Upper lobe of left lung (tissue), 6 donors: ENCODE data around the gene PLTP. TPM values are rescaled to one million over a fixed set of nuclear protein-coding genes. Genes with fewer than 3 reads are reported as not detected.
A peak's percentile ranks its signal among the peaks of the same experiment; 100 is the strongest.

ENCODE experiments used
- ATAC-seq, 2 donors: fragments of 200-7000 bp; cut with Tn5 transposase; one replicate each; pipeline ENCODE4 v1.9.1; 2022; ENCODE audit warnings: mild to moderate bottlenecking in 2 of 2, moderate library complexity in 2 of 2; ENCODE audit not compliant: low FRiP score in 2 of 2
- DNase-seq, 2 donors: peaks; one replicate each; pipeline ENCODE4 v3.0.0-alpha.2; 2019 to 2020
- H3K27ac ChIP-seq, 4 donors: fragments of 200-600 bp; sonication (generic); one replicate each; pipeline ENCODE4 v1.5.1; 2016 to 2019
- H3K27me3 ChIP-seq, 4 donors: fragments of 200-600 bp; sonication (generic); one replicate each; pipeline ENCODE4 v1.5.1; 2017 to 2019
- H3K36me3 ChIP-seq, 4 donors: fragments of 200-600 bp; sonication (generic); one replicate each; pipeline ENCODE4 v1.5.1; 2016 to 2019
- H3K4me1 ChIP-seq, 4 donors: fragments of 200-600 bp; sonication (generic); one replicate each; pipeline ENCODE4 v1.5.1; 2018 to 2019
- H3K4me3 ChIP-seq, 4 donors: fragments of 200-600 bp; sonication (generic); one replicate each; pipeline ENCODE4 v1.5.1; 2017 to 2019; ENCODE audit warnings: mild to moderate bottlenecking in 2 of 4, moderate library complexity in 1 of 4
- H3K9me3 ChIP-seq, 4 donors: fragments of 200-600 bp; sonication (generic); one replicate each; pipeline ENCODE4 v1.5.1; 2018 to 2019
- EP300 ChIP-seq, 4 donors: sonication (generic); formaldehyde crosslinking; IDR thresholded peaks; one replicate each; pipeline ENCODE4 v1.5.1; 2017; ENCODE audit warnings: antibody characterized with exemption in 4 of 4, control low read depth in 2 of 4
- POLR2A ChIP-seq, 4 donors: fragments of 450-650 bp; IDR thresholded peaks; one replicate each; pipeline ENCODE4 v1.5.1; 2016 to 2017; ENCODE audit warnings: antibody characterized with exemption in 4 of 4, mild to moderate bottlenecking in 2 of 4
- POLR2AphosphoS5 ChIP-seq, 2 donors: sonication (generic); formaldehyde crosslinking; IDR thresholded peaks; one replicate each; pipeline ENCODE4 v1.5.1; 2017; ENCODE audit warnings: antibody characterized with exemption in 2 of 2
- WGBS, 2 donors: methylation state at CpG; one replicate each; pipeline ENCODE4 v1.1.5; 2017 to 2018; 5-methylcytosine and 5-hydroxymethylcytosine counted together
- total RNA-seq, 6 donors: library from RNA; depleted of rRNA in 4 of 6; stranded (reverse); fragments of >200 nt in 4 of 6; gene quantifications; one replicate each; pipeline versions ENCODE4 v1.1.0 to v1.2.1, GENCODE V29; 2016 to 2021
- TF ChIP-seq, protein P1 (sequence below), 6 experiments: fragments of 450-650 bp in 4 of 6; fragments of 200-600 bp in 2 of 6; sonication (generic) in 2 of 6; IDR thresholded peaks; one replicate each; pipeline ENCODE4 v1.5.1; 2016 to 2019; ENCODE audit warnings: antibody characterized with exemption in 6 of 6
- donor health status: DM: no; HTN: no; CAD: no; lungs with moderate emphysema.
- donor health status: DM: no; HTN: yes; CAD: no; lungs with severe emphysema.

Gene PLTP
- total RNA-seq, 6 donors from 2014 or later, result 28.9 to 169 (median 57.8) TPM

DNA sequence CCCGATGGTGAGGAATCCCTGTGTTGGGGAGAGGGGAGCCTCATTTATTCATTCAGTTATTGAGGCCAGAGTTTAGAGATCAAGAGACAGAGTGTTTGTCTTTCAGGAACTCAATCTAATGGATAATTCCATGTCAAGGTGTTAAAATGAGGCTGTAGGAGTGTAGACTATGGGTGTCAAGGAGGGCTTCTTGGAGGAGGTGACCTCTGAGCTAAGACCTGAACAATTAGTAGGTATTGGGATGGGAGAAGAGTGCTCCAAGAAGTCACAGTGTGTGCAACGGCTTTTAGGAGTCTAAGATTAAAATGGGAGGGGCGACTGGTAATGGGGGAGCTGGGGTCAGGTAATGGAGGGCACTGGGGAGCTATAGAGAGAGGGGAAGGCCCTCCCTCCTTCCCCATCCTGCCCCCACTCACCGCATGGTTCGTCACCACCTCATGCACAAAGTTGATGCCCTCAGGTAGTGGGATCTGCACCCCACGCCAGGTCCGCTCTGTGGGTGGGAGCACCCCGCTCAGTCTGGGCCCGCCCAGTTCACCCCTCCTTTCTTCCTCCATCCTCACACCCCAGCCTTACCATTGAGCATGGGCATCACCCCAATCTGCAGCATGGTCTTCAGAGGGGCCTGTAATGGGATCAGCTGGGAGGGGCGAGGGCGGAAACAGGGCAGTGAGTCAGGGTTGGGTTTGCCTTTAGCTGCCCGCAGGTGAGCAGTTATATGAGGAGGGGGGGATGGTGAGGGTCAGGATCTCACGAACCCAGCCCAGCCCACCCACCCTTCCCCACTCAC is 12.7 kb downstream of the PLTP start:
- no peaks in the 10 kb centered on the region for H3K27me3 ChIP-seq
- ATAC-seq (no peak), DNase-seq (no peak)
- no peaks in the 10 kb centered on the region for H3K4me1 ChIP-seq
- no peaks in the 10 kb centered on the region for H3K9me3 ChIP-seq
- 83 to 96% methylated on average over 8 to 13 of the region's 13 CpGs for WGBS, 2 donors
- TF ChIP-seq EP300 (IDR thresholded peaks at IDR 0.05), result no peak
- TF ChIP-seq POLR2A (IDR thresholded peaks at IDR 0.05), result peak in 1 of 4 donors; percentile 6
- no peak for TF ChIP-seq POLR2AphosphoS5 (IDR thresholded peaks at IDR 0.05)
- TF ChIP-seq, protein P1, sequence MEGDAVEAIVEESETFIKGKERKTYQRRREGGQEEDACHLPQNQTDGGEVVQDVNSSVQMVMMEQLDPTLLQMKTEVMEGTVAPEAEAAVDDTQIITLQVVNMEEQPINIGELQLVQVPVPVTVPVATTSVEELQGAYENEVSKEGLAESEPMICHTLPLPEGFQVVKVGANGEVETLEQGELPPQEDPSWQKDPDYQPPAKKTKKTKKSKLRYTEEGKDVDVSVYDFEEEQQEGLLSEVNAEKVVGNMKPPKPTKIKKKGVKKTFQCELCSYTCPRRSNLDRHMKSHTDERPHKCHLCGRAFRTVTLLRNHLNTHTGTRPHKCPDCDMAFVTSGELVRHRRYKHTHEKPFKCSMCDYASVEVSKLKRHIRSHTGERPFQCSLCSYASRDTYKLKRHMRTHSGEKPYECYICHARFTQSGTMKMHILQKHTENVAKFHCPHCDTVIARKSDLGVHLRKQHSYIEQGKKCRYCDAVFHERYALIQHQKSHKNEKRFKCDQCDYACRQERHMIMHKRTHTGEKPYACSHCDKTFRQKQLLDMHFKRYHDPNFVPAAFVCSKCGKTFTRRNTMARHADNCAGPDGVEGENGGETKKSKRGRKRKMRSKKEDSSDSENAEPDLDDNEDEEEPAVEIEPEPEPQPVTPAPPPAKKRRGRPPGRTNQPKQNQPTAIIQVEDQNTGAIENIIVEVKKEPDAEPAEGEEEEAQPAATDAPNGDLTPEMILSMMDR (IDR thresholded peaks at IDR 0.05), result no peak
- no peak overlapping the region for H3K4me3 ChIP-seq
- peaks cover 17 to 71% (median 52%) of the 10 kb centered on the region in 4 donors for H3K36me3 ChIP-seq
- H3K27ac ChIP-seq, result no peak overlapping the region

DNA sequence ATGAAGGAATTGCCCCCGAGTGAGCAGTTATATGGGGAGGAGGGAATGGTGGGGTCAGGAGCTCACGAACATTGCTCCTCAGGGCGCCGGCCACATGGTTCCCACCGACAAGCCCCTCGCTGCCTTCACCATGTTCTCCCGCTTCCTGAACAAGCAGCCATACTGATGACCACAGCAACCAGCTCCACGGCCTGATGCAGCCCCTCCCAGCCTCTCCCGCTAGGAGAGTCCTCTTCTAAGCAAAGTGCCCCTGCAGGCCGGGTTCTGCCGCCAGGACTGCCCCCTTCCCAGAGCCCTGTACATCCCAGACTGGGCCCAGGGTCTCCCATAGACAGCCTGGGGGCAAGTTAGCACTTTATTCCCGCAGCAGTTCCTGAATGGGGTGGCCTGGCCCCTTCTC is 13.7 kb downstream of the PLTP start:
- H3K27me3 ChIP-seq, result no peaks in the 10 kb centered on the region
- no peak for TF ChIP-seq EP300 (IDR thresholded peaks at IDR 0.05)
- no peak for TF ChIP-seq POLR2AphosphoS5 (IDR thresholded peaks at IDR 0.05)
- no peak for TF ChIP-seq POLR2A (IDR thresholded peaks at IDR 0.05)
- TF ChIP-seq, protein P1 (IDR thresholded peaks at IDR 0.05), result no peak
- H3K27ac ChIP-seq, result no peak overlapping the region
- ATAC-seq, result no peak
- 83 to 85% methylated on average over 8 to 12 of the region's 12 CpGs for WGBS, 2 donors
- H3K9me3 ChIP-seq, result no peaks in the 10 kb centered on the region
- peaks cover 22 to 79% (median 59%) of the 10 kb centered on the region in 4 donors for H3K36me3 ChIP-seq
- peaks cover 0 to 3% (median under 1%) of the 10 kb centered on the region in 4 donors for H3K4me1 ChIP-seq
- DNase-seq, result no peak
- H3K4me3 ChIP-seq, result no peak overlapping the region

DNA sequence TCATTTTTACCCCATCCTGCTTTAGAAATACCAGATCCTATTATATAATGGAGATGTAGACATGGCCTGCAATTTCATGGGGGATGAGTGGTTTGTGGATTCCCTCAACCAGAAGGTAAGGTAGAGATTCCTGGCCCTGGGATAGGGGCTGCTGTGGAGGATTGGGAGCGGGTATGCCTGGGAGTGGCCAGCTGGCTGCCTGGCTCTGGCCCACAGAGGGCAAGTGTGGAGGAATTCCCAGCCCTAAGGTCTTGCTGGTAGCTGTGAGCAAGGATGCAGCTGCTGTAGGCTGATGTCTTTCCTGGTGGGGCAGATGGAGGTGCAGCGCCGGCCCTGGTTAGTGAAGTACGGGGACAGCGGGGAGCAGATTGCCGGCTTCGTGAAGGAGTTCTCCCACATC is 14.3 kb downstream of the PLTP start:
- Histone ChIP-seq H3K4me3 (no peak overlapping the region), H3K36me3 (peaks cover 22 to 84% (median 62%) of the 10 kb centered on the region in 4 donors), H3K4me1 (peaks cover 6 to 9% (median 6%) of the 10 kb centered on the region in 4 donors), H3K27ac (no peak overlapping the region), H3K27me3 (no peaks in the 10 kb centered on the region), H3K9me3 (no peaks in the 10 kb centered on the region)
- ATAC-seq, result no peak
- DNase-seq, result no peak
- TF ChIP-seq EP300 (IDR thresholded peaks at IDR 0.05), result no peak
- TF ChIP-seq, protein P1 (IDR thresholded peaks at IDR 0.05), result no peak
- no peak for TF ChIP-seq POLR2AphosphoS5 (IDR thresholded peaks at IDR 0.05)
- TF ChIP-seq POLR2A (IDR thresholded peaks at IDR 0.05), result no peak
- 94 to 98% methylated on average over 7 of the region's 7 CpGs for WGBS, 2 donors

DNA sequence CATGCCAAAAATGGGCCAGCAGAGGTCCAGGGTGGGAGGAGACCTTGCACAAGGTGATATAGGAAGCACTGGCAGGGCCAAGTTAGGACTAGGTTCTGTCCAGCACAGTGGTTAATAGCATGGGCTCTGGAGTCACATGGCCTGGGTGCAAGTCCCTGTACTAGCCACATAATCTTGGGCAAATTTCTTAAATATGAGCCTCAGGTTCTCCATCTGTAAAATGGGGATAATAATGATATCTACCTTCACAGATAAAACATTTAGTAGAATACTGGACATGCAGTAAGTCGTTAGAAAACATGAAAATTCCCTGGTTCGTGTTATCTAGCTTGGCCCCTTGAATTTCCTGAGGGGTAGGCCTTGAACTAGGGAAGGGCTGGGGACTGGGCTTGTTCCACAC is 14.7 kb downstream of the PLTP start:
- H3K27ac ChIP-seq, result no peak overlapping the region
- no peaks in the 10 kb centered on the region for H3K9me3 ChIP-seq
- H3K4me1 ChIP-seq, result peaks cover 9 to 13% (median 10%) of the 10 kb centered on the region in 4 donors
- peaks cover 22 to 80% (median 63%) of the 10 kb centered on the region in 4 donors for H3K36me3 ChIP-seq
- no peak for DNase-seq
- ATAC-seq, result no peak
- H3K4me3 ChIP-seq, result no peak overlapping the region
- H3K27me3 ChIP-seq, result no peaks in the 10 kb centered on the region
- TF ChIP-seq, protein P1 (IDR thresholded peaks at IDR 0.05), result no peak
- TF ChIP-seq POLR2AphosphoS5 (IDR thresholded peaks at IDR 0.05) (no peak), EP300 (IDR thresholded peaks at IDR 0.05) (no peak), POLR2A (IDR thresholded peaks at IDR 0.05) (no peak)
- WGBS, 2 donors, result 78 to 93% methylated on average over 2 of the region's 2 CpGs
